ENCODE results near the gene JAZF1.

Gene JAZF1

GRCh38 chr7:27967639-27968038 lies 213.0 kb downstream of the JAZF1 start:
- Histone ChIP-seq H3F3A (ENCODE audit: insufficient read depth) (no peaks in the 10 kb centered on the region), H3K4me2 (ENCODE audit: low read depth, low read length, poor library complexity, severe bottlenecking) (no peak overlapping the region), H3K27ac (ENCODE audit: low read depth, low read length) (no peak overlapping the region), H3K27me3 (ENCODE audit: low read length) (no peaks in the 10 kb centered on the region), H3K36me3 (ENCODE audit: low read length) (no peaks in the 10 kb centered on the region), H3K4me3 (ENCODE audit: insufficient read depth, low read length, poor library complexity, severe bottlenecking) (no peak overlapping the region), H3K9me3 (ENCODE audit: insufficient read depth, low read length) (no peaks in the 10 kb centered on the region), H3K79me2 (ENCODE audit: insufficient read depth, low read length) (no peaks in the 10 kb centered on the region), H3K9me2 (replicated peaks; ENCODE audit: insufficient read depth, low read length) (no peaks in the 10 kb centered on the region), H3K9ac (ENCODE audit: low read length) (no peak overlapping the region), H4K20me1 (ENCODE audit: low read depth, low read length) (no peaks in the 10 kb centered on the region; the same call in 1 of the 2 replicates), H2AFZ (ENCODE audit: low read depth, low read length, severe bottlenecking) (no peak overlapping the region)
- TF ChIP-seq EZH2phosphoT487 (conservative IDR thresholded peaks at IDR 0.05; ENCODE audit: low read length): no peak
- no peak for TF ChIP-seq CTCF (IDR thresholded peaks at IDR 0.05; ENCODE audit: insufficient read depth, low read length, poor library complexity, severe bottlenecking)

GRCh38 chr7:27966219-27966780 lies 214.3 kb downstream of the JAZF1 start:
- no peaks in the 10 kb centered on the region for H3K36me3 ChIP-seq (ENCODE audit: low read length)
- H3K9me3 ChIP-seq (ENCODE audit: insufficient read depth, low read length): no peaks in the 10 kb centered on the region
- TF ChIP-seq EZH2phosphoT487 (conservative IDR thresholded peaks at IDR 0.05; ENCODE audit: low read length) (no peak), CTCF (IDR thresholded peaks at IDR 0.05; ENCODE audit: insufficient read depth, low read length, poor library complexity, severe bottlenecking) (no peak)
- no peaks in the 10 kb centered on the region for H3K79me2 ChIP-seq (ENCODE audit: insufficient read depth, low read length)
- no peaks in the 10 kb centered on the region; the same call in 1 of the 2 replicates for H4K20me1 ChIP-seq (ENCODE audit: low read depth, low read length)
- no peak overlapping the region for H3K27ac ChIP-seq (ENCODE audit: low read depth, low read length)
- no peaks in the 10 kb centered on the region for H3K9me2 ChIP-seq (replicated peaks; ENCODE audit: insufficient read depth, low read length)
- no peak overlapping the region for H3K4me2 ChIP-seq (ENCODE audit: low read depth, low read length, poor library complexity, severe bottlenecking)
- H3K4me3 ChIP-seq (ENCODE audit: insufficient read depth, low read length, poor library complexity, severe bottlenecking): no peak overlapping the region
- H3K9ac ChIP-seq (ENCODE audit: low read length): no peak overlapping the region
- no peaks in the 10 kb centered on the region for H3K27me3 ChIP-seq (ENCODE audit: low read length)
- no peak overlapping the region for H2AFZ ChIP-seq (ENCODE audit: low read depth, low read length, severe bottlenecking)
- no peaks in the 10 kb centered on the region for H3F3A ChIP-seq (ENCODE audit: insufficient read depth)

GRCh38 chr7:27965650-27966049 lies 214.9 kb downstream of the JAZF1 start:
- H3K9ac ChIP-seq (ENCODE audit: low read length): no peak overlapping the region

More at GRCh38 chr7:27965650-27966049, 214.9 kb downstream of the JAZF1 start:
- H3K36me3 ChIP-seq (ENCODE audit: low read length): no peaks in the 10 kb centered on the region
- H3K4me2 ChIP-seq (ENCODE audit: low read depth, low read length, poor library complexity, severe bottlenecking): no peak overlapping the region
- H2AFZ ChIP-seq (ENCODE audit: low read depth, low read length, severe bottlenecking): no peak overlapping the region
- no peaks in the 10 kb centered on the region for H3F3A ChIP-seq (ENCODE audit: insufficient read depth)
- no peak overlapping the region for H3K27ac ChIP-seq (ENCODE audit: low read depth, low read length)
- H4K20me1 ChIP-seq (ENCODE audit: low read depth, low read length): no peaks in the 10 kb centered on the region; the same call in 1 of the 2 replicates
- H3K4me3 ChIP-seq (ENCODE audit: insufficient read depth, low read length, poor library complexity, severe bottlenecking): no peak overlapping the region
- TF ChIP-seq CTCF (IDR thresholded peaks at IDR 0.05; ENCODE audit: insufficient read depth, low read length, poor library complexity, severe bottlenecking): no peak
- no peak for TF ChIP-seq EZH2phosphoT487 (conservative IDR thresholded peaks at IDR 0.05; ENCODE audit: low read length)
- H3K27me3 ChIP-seq (ENCODE audit: low read length): no peaks in the 10 kb centered on the region
- H3K9me3 ChIP-seq (ENCODE audit: insufficient read depth, low read length): no peaks in the 10 kb centered on the region
- no peaks in the 10 kb centered on the region for H3K9me2 ChIP-seq (replicated peaks; ENCODE audit: insufficient read depth, low read length)
- no peaks in the 10 kb centered on the region for H3K79me2 ChIP-seq (ENCODE audit: insufficient read depth, low read length)

Data from SU-DHL-6 (cell line).